ENCODE measurements around the gene PTH2R.

- TF ChIP-seq, protein P1, sequence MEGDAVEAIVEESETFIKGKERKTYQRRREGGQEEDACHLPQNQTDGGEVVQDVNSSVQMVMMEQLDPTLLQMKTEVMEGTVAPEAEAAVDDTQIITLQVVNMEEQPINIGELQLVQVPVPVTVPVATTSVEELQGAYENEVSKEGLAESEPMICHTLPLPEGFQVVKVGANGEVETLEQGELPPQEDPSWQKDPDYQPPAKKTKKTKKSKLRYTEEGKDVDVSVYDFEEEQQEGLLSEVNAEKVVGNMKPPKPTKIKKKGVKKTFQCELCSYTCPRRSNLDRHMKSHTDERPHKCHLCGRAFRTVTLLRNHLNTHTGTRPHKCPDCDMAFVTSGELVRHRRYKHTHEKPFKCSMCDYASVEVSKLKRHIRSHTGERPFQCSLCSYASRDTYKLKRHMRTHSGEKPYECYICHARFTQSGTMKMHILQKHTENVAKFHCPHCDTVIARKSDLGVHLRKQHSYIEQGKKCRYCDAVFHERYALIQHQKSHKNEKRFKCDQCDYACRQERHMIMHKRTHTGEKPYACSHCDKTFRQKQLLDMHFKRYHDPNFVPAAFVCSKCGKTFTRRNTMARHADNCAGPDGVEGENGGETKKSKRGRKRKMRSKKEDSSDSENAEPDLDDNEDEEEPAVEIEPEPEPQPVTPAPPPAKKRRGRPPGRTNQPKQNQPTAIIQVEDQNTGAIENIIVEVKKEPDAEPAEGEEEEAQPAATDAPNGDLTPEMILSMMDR (IDR thresholded peaks at IDR 0.05; ENCODE audit: low read depth, low read length, poor library complexity, severe bottlenecking) = no peak
- no peak for TF ChIP-seq EZH2phosphoT487 (IDR thresholded peaks at IDR 0.05; ENCODE audit: borderline replicate concordance, low read length)
Measured at GRCh38 chr2:208488686-208489564, 82.3 kb downstream of the PTH2R start.

All from DOHH2 (cell line).